GM12872 (cell line): ENCODE measurements around the gene EDN2.

Experiments used
- CTCF ChIP-seq: IDR thresholded peaks from 3 replicates; pipeline ENCODE4 v1.5.1; 2011; ENCODE audit warnings: low read depth, mild to moderate bottlenecking, low read length, moderate library complexity; ENCODE audit not compliant: insufficient read depth

Gene EDN2

GRCh38 chr1:41432481-41433280 lies 51.8 kb downstream of the EDN2 start:
- TF ChIP-seq CTCF, result peak; percentile 95

GRCh38 chr1:41431490-41432350 lies 52.8 kb downstream of the EDN2 start:
- 0 out of 3 replicates have a peak, but pooled peaks have one; percentile 5 for TF ChIP-seq CTCF

GRCh38 chr1:41430582-41430981 lies 53.9 kb downstream of the EDN2 start:
- no peak for TF ChIP-seq CTCF

- no peak for TF ChIP-seq CTCF
Observed at GRCh38 chr1:41430069-41430468, 54.4 kb downstream of the EDN2 start.

- no peak for TF ChIP-seq CTCF
Observed at GRCh38 chr1:41429641-41430035, 54.8 kb downstream of the EDN2 start.
